Mammary epithelial cell (primary cell): ENCODE results near the gene RMDN3.

Experiments used
- EZH2 ChIP-seq: IDR thresholded peaks from 2 replicates; pipeline ENCODE4 v1.6.1; 2012; ENCODE audit warnings: low read length, inconsistent platforms, borderline replicate concordance
- TF ChIP-seq, protein P1 (sequence below), 2 donors: IDR thresholded peaks in 1 of 2; conservative IDR thresholded peaks in 1 of 2; 2 replicates each; pipeline ENCODE4 v1.5.1; 2011 to 2012; ENCODE audit warnings: inconsistent platforms in 2 of 2, low read length in 2 of 2, mild to moderate bottlenecking in 2 of 2, control low read depth in 1 of 2, low read depth in 1 of 2; ENCODE audit not compliant: insufficient read depth in 1 of 2; ENCODE audit errors: extremely low read depth in 1 of 2

- TF ChIP-seq, protein P1, sequence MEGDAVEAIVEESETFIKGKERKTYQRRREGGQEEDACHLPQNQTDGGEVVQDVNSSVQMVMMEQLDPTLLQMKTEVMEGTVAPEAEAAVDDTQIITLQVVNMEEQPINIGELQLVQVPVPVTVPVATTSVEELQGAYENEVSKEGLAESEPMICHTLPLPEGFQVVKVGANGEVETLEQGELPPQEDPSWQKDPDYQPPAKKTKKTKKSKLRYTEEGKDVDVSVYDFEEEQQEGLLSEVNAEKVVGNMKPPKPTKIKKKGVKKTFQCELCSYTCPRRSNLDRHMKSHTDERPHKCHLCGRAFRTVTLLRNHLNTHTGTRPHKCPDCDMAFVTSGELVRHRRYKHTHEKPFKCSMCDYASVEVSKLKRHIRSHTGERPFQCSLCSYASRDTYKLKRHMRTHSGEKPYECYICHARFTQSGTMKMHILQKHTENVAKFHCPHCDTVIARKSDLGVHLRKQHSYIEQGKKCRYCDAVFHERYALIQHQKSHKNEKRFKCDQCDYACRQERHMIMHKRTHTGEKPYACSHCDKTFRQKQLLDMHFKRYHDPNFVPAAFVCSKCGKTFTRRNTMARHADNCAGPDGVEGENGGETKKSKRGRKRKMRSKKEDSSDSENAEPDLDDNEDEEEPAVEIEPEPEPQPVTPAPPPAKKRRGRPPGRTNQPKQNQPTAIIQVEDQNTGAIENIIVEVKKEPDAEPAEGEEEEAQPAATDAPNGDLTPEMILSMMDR (conservative IDR thresholded peaks at IDR 0.05 in 1 of 2, IDR thresholded peaks at IDR 0.05 in 1 of 2; ENCODE audit: extremely low read depth in 1 of 2, insufficient read depth in 1 of 2, low read depth in 1 of 2, low read length in 2 of 2) = no peak
- TF ChIP-seq EZH2 = no peak
Measured at GRCh38 chr15:40775740-40776536, 20.9 kb upstream of the RMDN3 start.
